Activated effector memory CD4-positive, alpha-beta T cell treated with Interleukin-2 at 50 U/mL for 16 hours (primary cell): ENCODE data around the gene USP12.
"Not testable (repeated sequence)": the region's sequence is repeated elsewhere in the genome, so short reads cannot be mapped to it uniquely, and the experiment has no call there.

ENCODE experiments used
- DNase-seq: peaks from one replicate; pipeline ENCODE4 v3.0.0-alpha.2; 2020

The USP12 gene

GRCh38 chr13:27118428-27119054 lies 53.1 kb downstream of the USP12 start:
- DNase-seq = no peak

DNA sequence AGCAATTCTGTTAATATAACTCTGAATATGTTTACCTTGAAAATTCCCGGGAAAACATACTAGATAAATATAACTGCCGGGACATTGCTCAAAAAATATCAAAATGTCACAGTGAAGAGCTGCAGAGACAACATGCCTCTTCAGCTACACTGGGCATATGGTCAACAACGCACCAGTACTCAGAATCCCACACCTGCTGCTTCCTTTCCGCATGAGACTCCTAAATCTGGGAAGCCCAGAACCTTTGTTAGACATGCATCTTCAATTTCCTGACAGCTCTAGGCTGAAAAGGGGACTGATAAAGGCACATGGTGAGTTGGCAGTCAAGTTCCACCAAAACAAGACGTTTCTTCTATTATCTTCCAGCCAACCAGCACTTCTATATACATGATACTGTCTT lies 53.7 kb downstream of the USP12 start:
- no peak for DNase-seq

DNA sequence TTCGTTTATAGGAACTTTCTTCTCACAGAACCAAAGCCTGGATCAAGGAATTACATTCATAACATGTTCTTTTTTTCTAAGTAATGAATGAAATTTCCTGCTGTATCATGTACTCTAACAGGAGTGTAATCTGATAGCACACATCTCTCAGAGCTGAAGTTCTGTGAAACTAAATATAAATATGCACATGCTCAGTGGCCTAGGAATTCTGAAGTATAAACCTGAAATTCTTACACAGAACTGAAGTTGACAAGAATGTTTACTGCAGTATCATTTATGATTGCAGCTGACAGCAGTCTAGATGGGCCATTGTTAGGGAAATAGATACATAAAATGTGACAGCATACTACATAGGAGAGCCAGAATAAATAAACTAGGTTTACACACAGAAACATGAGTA lies 54.5 kb downstream of the USP12 start:
- no peak for DNase-seq

- no peak for DNase-seq
These were observed 58.2 kb downstream of the USP12 start for GRCh38 chr13:27113436-27113835.

- no peak for DNase-seq
These were observed 59.6 kb downstream of the USP12 start for GRCh38 chr13:27112006-27112405.

GRCh38 chr13:27110056-27110746 lies 61.4 kb downstream of the USP12 start:
- DNase-seq = no peak

DNA sequence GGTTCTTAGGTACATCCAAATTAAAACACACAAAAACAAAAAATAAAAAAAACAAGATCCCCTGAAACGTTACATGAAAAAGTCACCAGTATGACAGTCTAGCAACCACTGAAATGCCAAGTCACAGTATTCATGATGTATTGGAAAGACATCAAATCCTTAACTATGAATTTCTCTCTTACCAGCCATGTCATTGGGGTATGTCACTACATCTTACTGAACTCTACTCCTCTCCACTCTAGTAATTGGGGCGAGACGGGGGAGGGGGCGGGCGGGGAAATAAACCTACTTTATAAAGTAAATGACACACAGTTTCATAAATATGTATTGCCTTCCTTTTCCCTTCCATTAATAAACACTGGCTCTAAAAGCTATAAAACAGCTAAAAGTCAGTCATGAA lies 65.5 kb downstream of the USP12 start:
- DNase-seq = no peak

GRCh38 chr13:27104606-27105005 lies 67.0 kb downstream of the USP12 start:
- DNase-seq = no peak

GRCh38 chr13:27101847-27102246 lies 69.8 kb downstream of the USP12 start:
- no peak for DNase-seq

DNA sequence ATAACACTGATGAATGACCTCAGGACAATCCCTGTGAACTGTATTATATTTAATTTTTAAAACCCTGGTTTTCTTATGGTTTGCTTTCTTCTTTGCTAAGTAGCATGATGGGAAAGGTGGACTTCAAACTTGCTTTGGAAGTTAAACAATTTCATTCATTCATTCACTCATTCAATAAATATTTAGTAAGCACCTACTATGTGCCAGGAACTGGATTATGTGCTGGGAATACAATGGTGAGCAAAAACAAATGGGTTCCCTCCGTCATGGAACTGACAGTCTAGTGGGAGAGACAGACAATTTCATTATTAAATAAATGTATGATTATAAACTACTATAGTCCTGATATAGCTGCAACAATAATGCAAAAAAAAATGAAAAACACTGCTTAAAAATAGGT lies 70.3 kb downstream of the USP12 start:
- DNase-seq = no peak

DNA sequence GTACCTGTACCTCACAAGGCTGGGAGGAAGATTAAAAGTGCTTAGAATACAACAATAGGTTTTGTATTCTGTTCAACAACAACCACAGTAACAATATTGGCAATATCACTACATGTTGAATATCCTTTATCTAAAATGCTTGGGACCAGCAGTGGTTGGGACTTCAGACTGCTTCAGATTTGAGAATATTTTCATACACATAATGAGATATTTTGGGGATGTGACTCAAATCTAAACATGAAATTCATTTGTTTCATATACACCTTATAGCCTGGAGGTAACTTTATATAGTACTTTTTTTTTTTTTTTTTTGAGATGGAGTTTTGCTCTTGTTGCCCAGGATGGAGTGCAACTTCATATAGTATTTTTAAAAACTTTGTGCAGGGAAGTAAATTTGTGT lies 73.9 kb downstream of the USP12 start:
- DNase-seq = no peak

GRCh38 chr13:27091451-27091850 lies 80.2 kb downstream of the USP12 start:
- no peak for DNase-seq

DNA sequence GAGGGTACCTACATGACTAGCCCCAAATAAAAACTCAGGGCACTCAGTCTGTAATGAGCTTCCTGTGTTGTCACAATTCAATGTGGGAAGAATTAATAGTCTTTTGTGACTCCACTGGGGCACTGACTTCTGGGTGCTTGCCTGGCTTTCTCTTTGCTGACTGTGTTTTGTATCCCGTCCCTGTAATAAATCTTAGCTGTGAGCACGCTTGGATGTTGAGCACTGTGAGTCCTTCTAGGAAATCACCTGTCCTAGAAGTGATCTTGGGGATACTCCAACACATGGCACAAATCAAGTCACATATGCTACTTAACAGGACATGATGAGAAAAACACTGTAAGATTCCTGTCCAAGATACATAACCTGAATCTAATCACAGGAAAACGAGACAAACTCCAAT lies 83.0 kb downstream of the USP12 start:
- DNase-seq = no peak

DNA sequence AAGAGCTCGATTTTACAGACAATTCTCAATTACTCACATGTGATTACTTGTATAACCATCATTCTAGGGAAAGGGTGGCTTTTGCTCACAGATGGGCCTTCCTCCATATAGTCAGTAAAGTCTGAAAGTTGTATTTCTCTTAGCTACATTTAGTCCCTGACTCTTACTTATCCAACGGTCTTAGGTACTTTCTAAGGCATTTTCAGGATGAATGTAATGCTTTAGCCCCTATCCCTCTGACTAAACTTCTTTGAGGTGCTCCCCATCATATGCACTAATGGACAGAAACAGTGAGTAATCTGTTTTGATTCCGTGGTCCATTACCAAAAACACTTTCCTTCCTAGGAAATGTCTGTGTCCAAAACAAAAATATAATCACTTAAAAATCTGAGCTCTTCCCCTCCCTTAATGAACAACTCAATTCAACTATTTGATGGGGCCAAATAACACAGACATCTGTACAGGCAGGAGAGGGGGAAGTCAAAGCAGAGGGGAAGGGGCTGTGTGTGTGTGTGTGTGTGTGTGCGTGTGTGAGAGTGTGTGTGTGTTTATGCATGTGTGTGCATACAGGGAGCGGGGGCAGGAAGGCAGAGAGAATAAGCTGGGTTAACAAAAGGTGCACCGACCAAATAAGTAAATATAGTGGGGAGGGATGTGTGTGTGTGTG lies 84.9 kb downstream of the USP12 start:
- no peak for DNase-seq

- DNase-seq = no peak
These were observed 88.4 kb downstream of the USP12 start for GRCh38 chr13:27083183-27083582.

DNA sequence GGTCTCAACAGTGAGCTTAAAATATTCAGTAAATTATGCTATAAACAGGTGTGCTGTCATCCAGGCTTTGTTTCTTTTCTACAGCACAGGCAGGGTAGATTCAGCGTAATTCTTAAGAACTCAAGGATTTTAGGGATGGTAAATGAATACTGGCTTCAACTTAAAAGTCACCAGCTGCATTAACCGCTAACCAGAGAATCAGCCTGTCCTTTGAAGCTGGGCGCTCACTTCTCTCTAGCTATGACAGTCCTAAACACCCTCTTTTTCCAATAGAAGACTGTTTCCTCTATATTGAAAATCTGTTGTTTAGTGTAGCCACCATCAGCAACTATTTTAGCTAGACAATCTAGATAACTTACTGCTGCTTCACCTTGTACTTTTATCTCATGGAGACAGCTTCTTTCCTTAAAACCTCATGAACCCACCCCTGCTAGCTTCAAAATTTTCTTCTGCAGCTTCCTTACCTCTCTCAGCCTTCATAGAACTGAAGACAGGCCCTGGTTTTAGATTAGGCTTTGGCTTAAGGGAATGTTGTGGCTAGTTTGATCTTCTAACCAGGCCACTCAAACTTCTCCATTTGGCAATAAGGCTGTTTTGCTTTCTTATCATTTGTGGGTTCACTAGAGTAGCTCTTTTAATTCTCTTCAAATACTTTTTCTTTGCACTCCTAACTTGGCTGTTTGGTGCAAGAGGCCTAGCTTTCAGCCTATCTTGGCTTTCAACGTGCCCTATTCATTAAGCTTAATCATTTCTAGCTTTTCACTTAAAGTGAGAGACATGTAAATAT lies 89.5 kb downstream of the USP12 start:
- no peak for DNase-seq

GRCh38 chr13:27080018-27080948 lies 91.3 kb downstream of the USP12 start:
- DNase-seq = no peak

DNA sequence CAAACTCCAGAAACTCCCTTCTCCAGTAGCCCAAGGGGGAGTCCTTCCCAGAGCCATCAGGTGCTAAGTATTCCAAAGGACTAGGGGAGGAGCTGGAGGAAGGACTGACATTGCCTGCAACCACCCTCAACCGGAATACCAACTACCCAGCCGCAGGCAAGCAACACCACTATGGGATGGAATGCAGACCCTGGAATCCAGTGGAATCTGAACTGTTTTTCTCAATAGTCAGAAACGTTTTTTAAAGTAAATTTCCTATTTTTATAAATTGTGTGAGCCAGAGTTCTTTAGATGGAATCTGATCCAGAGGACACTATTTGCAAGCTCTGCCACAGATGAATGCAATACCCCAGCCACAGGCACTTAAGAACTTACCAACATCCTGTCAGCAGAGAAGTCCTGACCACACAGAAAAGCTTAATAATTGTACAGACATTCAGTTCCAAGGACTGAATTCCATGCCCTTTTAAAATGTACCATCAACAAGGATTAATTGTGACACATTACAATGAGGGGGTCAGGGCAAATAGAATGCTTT lies 92.1 kb downstream of the USP12 start:
- no peak for DNase-seq

DNA sequence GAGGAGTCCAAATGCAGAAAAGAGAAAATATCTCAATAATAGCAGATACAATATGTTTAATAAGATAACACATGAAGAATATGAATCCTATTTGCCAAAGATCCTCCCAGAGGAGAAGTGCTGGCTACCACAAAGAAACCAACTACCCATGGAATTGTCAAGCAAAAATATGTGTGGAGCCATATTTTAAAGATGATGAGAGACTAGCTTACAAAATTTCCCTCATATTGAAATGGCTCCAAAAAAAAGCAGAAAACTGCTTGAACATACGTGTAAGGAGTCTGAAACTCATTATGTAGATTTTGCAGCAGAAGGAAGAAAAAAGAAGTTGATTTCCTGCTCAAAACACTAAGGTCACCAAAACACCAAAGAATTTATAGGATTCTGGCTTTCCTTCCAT lies 94.2 kb downstream of the USP12 start:
- DNase-seq = no peak

DNA sequence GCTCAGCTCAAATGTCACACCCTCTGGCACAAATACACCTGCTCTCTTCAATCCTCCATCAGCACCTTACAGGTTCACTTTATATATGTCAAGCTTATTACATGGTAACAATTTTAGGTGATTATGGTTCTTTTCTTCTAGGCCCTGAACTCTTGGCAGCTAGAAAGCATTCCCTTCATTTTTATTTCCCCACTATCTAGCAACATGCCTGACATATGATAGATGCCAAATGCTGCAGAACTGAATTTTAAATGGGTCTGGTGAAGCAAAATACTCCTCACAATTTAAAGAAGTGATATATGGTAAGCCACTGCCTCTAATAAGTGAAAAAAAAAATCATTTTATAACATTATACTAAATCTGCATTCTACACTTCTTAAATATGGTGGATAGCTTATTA lies 95.2 kb downstream of the USP12 start:
- DNase-seq = no peak

DNA sequence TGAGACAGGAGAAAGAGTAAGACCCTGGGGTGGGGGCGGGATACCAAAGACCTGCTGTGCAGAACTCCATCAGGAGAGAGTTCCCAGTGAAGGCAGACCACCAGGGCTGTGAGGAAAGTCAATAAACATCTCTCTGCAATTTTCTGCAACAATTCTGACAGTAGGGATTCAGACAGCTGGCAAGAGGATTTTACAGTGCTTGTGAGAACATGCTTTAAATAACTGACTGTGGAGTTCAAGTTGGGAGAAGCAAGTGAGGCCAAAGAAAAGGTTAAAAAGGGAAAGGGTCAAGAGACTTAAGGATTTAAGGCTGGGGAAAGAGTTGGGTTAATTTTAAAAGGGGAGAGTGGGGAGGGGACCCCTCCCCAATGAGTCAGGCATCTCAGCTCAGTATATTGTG lies 98.4 kb downstream of the USP12 start:
- no peak for DNase-seq

- not testable (repeated sequence) for DNase-seq
These were observed 105.5 kb downstream of the USP12 start for GRCh38 chr13:27066123-27066522.
